MM.1S (cell line): ENCODE results near the gene HRH3.

Experiments used
- DNase-seq: peaks from one replicate; pipeline ENCODE4 v3.0.0-alpha.2; 2015
- H2AFZ ChIP-seq: fragments of 300-600 bp; sonication (generic); 2 replicates; pipeline ENCODE4 v1.6.0; 2016; ENCODE audit warnings: antibody characterized with exemption, low read length
- H3F3A ChIP-seq: fragments of 300-600 bp; sonication (generic); 2 replicates; pipeline ENCODE4 v1.6.1; 2016; ENCODE audit warnings: mild to moderate bottlenecking, antibody characterized with exemption, low read length, moderate library complexity, mixed read lengths; ENCODE audit not compliant: insufficient read depth
- H3K27ac ChIP-seq: fragments of 300-600 bp; sonication (generic); 2 replicates; pipeline ENCODE4 v1.5.1; 2016; ENCODE audit warnings: mild to moderate bottlenecking, low read length
- H3K27me3 ChIP-seq: fragments of 300-600 bp; sonication (generic); replicated peaks from 2 replicates; pipeline ENCODE4 v1.6.0; 2016; ENCODE audit warnings: low read length; ENCODE audit not compliant: insufficient read depth
- H3K36me3 ChIP-seq: fragments of 300-600 bp; sonication (generic); replicated peaks from 2 replicates; pipeline ENCODE4 v1.6.1; 2016; ENCODE audit warnings: mild to moderate bottlenecking, low read length, mixed read lengths; ENCODE audit not compliant: insufficient read depth
- H3K4me1 ChIP-seq: fragments of 300-600 bp; sonication (generic); 2 replicates; pipeline ENCODE4 v1.6.1; 2016; ENCODE audit warnings: low read length, mixed read lengths
- H3K4me2 ChIP-seq: fragments of 300-600 bp; sonication (generic); 2 replicates; pipeline ENCODE4 v1.6.0; 2016; ENCODE audit warnings: low read depth, low read length
- H3K4me3 ChIP-seq: fragments of 300-600 bp; sonication (generic); 2 replicates; pipeline ENCODE4 v1.5.1; 2016; ENCODE audit warnings: low read length, mixed read lengths
- H3K79me2 ChIP-seq: fragments of 300-600 bp; sonication (generic); 2 replicates; pipeline ENCODE4 v1.6.1; 2016; ENCODE audit warnings: mixed run types, low read length, mixed read lengths
- H3K9ac ChIP-seq: fragments of 300-600 bp; sonication (generic); 2 replicates; pipeline ENCODE4 v1.6.1; 2016; ENCODE audit warnings: low read length, mixed read lengths
- H3K9me2 ChIP-seq: fragments of 300-600 bp; sonication (generic); replicated peaks from 2 replicates; pipeline ENCODE4 v1.6.1; 2016; ENCODE audit warnings: mild to moderate bottlenecking, low read length, mixed read lengths; ENCODE audit not compliant: insufficient read depth
- H3K9me3 ChIP-seq: fragments of 300-600 bp; sonication (generic); replicated peaks from 2 replicates; pipeline ENCODE4 v1.6.1; 2016; ENCODE audit warnings: mild to moderate bottlenecking, low read length, mixed read lengths; ENCODE audit not compliant: insufficient read depth
- H4K20me1 ChIP-seq: fragments of 300-600 bp; sonication (generic); 2 replicates; pipeline ENCODE4 v1.6.1; 2016; ENCODE audit warnings: mild to moderate bottlenecking, low read length, moderate library complexity, mixed read lengths; ENCODE audit not compliant: insufficient read depth
- EZH2 ChIP-seq: fragments of 300-600 bp; sonication (generic); optimal IDR thresholded peaks from 2 replicates; pipeline ENCODE3; 2017; ENCODE audit warnings: low read depth, mild to moderate bottlenecking, antibody characterized with exemption, low read length, mixed read lengths
- EZH2phosphoT487 ChIP-seq: fragments of 300-600 bp; sonication (generic); IDR thresholded peaks from 2 replicates; pipeline ENCODE4 v1.6.1; 2018; ENCODE audit warnings: antibody characterized with exemption, low read length
- TF ChIP-seq, protein P1 (sequence below): fragments of 300-600 bp; sonication (generic); IDR thresholded peaks from 2 replicates; pipeline ENCODE4 v1.5.1; 2016; ENCODE audit warnings: antibody characterized with exemption, low read length, mixed read lengths

The HRH3 gene

DNA sequence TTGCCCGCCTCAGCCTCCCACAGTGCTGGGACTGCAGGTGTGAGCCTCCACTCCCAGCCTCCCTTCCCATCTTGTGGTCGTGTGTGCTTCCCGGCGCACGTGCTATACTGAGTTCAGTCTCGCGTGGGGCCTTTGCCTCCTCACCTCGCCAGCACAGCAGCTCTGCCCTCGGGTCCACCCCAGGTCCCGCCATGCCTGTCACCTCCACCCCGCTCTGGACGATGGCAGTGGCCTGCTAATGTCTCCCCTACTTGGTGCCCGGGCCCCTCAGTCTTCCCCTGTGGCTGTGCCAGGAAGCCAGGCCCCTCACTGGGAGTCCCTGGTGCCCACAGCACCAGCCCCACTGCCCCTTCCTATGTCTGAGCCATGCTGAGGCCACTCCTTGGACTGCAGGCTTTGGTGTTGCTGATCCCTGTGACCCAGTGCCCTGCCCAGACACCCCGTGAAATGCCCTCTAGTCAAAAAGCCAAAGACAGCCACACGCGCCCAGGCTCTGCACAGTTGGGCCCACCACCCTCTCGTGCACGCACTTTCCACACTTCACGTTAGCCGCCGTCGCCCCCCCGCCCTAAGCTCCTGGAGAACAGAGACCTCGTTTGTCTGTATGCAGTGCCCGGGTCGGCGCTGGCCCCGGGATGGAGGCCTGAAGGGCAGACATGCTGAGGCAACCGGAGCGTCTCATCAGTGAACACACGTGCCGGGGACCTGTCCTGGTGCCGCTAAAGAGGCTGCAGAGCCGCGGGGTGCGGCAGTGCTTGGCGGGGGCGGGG, 14.3 kb downstream of the HRH3 start:
- H3K27me3 ChIP-seq: peaks cover 21% of the 10 kb centered on the region
- no peak overlapping the region for H2AFZ ChIP-seq
- H3K4me2 ChIP-seq: no peak overlapping the region
- no peak overlapping the region for H3K9ac ChIP-seq
- no peaks in the 10 kb centered on the region for H4K20me1 ChIP-seq
- no peak for DNase-seq
- no peaks in the 10 kb centered on the region for H3K9me2 ChIP-seq
- H3K4me3 ChIP-seq: no peak overlapping the region
- H3K79me2 ChIP-seq: no peaks in the 10 kb centered on the region
- no peaks in the 10 kb centered on the region for H3K36me3 ChIP-seq
- TF ChIP-seq EZH2phosphoT487 (no peak), EZH2 (no peak)
- TF ChIP-seq, protein P1, sequence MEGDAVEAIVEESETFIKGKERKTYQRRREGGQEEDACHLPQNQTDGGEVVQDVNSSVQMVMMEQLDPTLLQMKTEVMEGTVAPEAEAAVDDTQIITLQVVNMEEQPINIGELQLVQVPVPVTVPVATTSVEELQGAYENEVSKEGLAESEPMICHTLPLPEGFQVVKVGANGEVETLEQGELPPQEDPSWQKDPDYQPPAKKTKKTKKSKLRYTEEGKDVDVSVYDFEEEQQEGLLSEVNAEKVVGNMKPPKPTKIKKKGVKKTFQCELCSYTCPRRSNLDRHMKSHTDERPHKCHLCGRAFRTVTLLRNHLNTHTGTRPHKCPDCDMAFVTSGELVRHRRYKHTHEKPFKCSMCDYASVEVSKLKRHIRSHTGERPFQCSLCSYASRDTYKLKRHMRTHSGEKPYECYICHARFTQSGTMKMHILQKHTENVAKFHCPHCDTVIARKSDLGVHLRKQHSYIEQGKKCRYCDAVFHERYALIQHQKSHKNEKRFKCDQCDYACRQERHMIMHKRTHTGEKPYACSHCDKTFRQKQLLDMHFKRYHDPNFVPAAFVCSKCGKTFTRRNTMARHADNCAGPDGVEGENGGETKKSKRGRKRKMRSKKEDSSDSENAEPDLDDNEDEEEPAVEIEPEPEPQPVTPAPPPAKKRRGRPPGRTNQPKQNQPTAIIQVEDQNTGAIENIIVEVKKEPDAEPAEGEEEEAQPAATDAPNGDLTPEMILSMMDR: no peak
- no peaks in the 10 kb centered on the region for H3K9me3 ChIP-seq
- no peaks in the 10 kb centered on the region for H3K4me1 ChIP-seq
- H3K27ac ChIP-seq: no peak overlapping the region
- no peaks in the 10 kb centered on the region for H3F3A ChIP-seq

DNA sequence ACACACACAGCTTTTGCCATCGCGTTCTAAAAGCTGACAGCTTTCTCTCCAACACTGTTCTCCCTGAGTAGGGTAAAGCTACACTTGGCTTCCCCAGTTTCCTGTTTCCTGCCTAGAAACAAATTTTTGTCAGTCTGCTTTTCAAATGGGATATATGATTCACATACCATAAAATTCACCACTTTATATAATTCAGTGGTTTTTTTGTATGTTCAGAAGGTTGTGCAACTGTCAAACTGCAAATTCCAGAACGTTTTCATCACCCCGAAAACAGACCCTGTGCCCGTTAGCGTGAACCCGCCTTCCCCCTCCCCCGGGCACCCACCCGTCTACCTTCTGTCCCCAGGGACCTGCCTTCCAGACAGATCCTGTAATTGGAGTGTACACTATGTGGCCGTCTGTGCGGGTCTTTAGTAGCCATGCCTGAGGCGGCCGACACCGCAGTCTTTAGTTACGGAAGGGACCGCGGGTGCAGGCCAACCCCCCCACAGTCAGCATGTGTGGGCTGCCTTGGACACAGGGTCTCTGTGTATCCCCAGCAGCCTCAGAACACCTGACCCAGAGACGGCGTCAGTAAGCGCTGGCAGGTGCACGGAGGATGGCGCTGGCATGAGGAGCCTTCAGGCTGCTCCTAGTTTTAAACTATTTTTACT, 16.6 kb downstream of the HRH3 start:
- no peak overlapping the region for H3K27ac ChIP-seq
- no peak overlapping the region for H2AFZ ChIP-seq
- no peaks in the 10 kb centered on the region for H3F3A ChIP-seq
- TF ChIP-seq EZH2phosphoT487 (no peak), EZH2 (no peak)
- TF ChIP-seq, protein P1: no peak
- H3K4me3 ChIP-seq: no peak overlapping the region
- H3K9me3 ChIP-seq: no peaks in the 10 kb centered on the region
- H3K9ac ChIP-seq: no peak overlapping the region
- H3K4me1 ChIP-seq: no peaks in the 10 kb centered on the region
- no peaks in the 10 kb centered on the region for H4K20me1 ChIP-seq
- DNase-seq: no peak
- H3K4me2 ChIP-seq: no peak overlapping the region
- no peaks in the 10 kb centered on the region for H3K36me3 ChIP-seq
- no peaks in the 10 kb centered on the region for H3K79me2 ChIP-seq
- no peaks in the 10 kb centered on the region for H3K9me2 ChIP-seq
- H3K27me3 ChIP-seq: no peaks in the 10 kb centered on the region; the same call in 1 of the 2 replicates

DNA sequence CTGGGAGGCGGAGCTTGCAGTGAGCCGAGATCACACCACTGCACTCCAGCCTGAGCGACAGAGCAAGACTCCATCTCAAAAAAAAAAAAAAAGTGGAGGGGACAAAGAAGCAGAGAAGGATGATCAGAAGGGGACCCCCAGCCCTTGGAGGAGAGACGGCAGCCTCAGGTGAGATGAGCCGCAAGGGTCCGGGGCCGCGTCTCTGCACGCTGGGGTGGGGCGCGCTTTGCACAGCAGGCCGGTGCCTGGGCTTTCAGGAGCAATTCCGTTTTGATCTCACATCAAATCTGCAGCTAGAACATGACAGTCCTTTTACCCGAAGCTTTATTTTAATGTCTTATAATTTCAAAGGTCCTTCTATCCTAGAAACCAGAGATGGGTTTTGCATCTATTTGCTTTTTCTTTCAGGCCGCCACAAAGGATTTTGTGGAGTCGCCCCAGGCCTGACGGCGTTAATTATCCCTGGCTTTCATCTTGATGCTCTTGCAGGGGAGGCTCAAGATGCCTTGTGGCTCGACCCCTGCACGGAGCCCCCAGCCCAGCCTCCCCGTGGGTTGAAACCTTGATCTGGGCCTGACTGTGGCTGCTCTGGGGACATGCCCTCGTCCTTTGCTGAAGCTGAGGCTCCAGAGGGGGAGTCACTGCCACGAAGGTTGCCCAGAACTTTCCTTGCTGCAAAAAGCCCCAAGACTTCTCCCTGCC, 17.3 kb downstream of the HRH3 start:
- Histone ChIP-seq H2AFZ (no peak overlapping the region), H3K79me2 (no peaks in the 10 kb centered on the region), H3K4me3 (no peak overlapping the region), H3K4me2 (no peak overlapping the region), H3F3A (no peaks in the 10 kb centered on the region), H4K20me1 (no peaks in the 10 kb centered on the region), H3K4me1 (no peaks in the 10 kb centered on the region), H3K9ac (no peak overlapping the region), H3K27ac (no peak overlapping the region), H3K36me3 (no peaks in the 10 kb centered on the region), H3K9me2 (no peaks in the 10 kb centered on the region), H3K27me3 (no peaks in the 10 kb centered on the region), H3K9me3 (no peaks in the 10 kb centered on the region)
- DNase-seq: no peak
- TF ChIP-seq, protein P1: no peak
- no peak for TF ChIP-seq EZH2
- no peak for TF ChIP-seq EZH2phosphoT487
